PFSK-1 (cell line): ENCODE measurements around the gene CROT.

Experiments
- FOXP2 ChIP-seq: optimal IDR thresholded peaks from 2 replicates; pipeline ENCODE3; 2011; ENCODE audit warnings: borderline replicate concordance, control low read depth, inconsistent platforms; ENCODE audit not compliant: insufficient read depth; ENCODE audit errors: extremely low read length, extremely low read depth
- POLR2AphosphoS5 ChIP-seq: IDR thresholded peaks from 2 replicates; pipeline ENCODE4 v1.6.1; 2012; ENCODE audit warnings: low read depth, mild to moderate bottlenecking, control low read depth, low read length, moderate library complexity
- SIN3A ChIP-seq: IDR thresholded peaks from 2 replicates; pipeline ENCODE4 v1.6.1; 2012; ENCODE audit warnings: mild to moderate bottlenecking, low read length, moderate library complexity, borderline replicate concordance; ENCODE audit not compliant: insufficient read depth
- TAF1 ChIP-seq: IDR thresholded peaks from 2 replicates; pipeline ENCODE4 v1.6.1; 2012; ENCODE audit warnings: low read length, control low read depth, borderline replicate concordance; ENCODE audit not compliant: insufficient read depth
- TF ChIP-seq, protein P1 (sequence below), 2 experiments: IDR thresholded peaks; 2 replicates each; pipeline versions ENCODE4 v1.6.1 to v1.8.0; 2011 to 2012; ENCODE audit warnings: low read depth in 2 of 2, low read length in 2 of 2, control low read depth in 1 of 2, inconsistent platforms in 1 of 2, mild to moderate bottlenecking in 1 of 2, moderate library complexity in 1 of 2; ENCODE audit not compliant: insufficient read depth in 1 of 2

The CROT gene

DNA sequence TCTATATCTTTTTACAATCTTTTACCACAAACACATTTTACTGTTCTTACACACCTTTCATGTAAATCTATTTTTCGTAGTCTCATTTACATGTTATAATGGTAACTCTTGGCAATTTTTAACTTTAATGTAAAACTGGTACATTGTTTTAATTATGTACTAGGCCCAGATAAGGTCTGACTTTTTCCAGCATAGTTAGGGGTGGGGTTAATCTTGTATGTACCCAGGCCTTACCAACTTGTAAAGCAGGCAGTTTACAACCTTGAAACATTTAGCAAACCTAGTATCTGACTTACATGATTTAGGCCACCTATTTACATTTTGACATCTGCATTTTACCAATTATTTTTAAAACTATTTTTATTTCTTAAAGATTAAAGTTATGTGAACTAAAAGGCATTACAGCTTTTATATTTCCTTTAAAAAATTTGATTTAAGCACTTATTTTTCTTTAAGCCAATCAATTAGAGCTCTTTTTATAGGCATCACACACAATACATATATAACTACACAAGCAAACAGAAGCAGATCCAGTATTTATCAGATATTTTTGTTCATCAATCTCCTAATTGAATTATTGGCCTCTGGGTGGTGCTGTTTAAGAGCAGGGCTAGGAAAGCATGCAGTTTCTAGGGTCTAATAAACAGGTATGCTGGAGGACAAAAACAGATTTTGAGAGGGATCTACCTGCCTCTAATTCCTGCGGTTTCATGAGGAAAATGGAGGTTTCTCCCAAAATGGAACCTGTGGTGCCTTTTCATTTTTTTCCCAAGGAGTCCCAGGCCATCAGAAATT is 19.7 kb upstream of the CROT start:
- no peak for TF ChIP-seq SIN3A
- no peak for TF ChIP-seq TAF1
- no peak for TF ChIP-seq POLR2AphosphoS5
- TF ChIP-seq, protein P1, sequence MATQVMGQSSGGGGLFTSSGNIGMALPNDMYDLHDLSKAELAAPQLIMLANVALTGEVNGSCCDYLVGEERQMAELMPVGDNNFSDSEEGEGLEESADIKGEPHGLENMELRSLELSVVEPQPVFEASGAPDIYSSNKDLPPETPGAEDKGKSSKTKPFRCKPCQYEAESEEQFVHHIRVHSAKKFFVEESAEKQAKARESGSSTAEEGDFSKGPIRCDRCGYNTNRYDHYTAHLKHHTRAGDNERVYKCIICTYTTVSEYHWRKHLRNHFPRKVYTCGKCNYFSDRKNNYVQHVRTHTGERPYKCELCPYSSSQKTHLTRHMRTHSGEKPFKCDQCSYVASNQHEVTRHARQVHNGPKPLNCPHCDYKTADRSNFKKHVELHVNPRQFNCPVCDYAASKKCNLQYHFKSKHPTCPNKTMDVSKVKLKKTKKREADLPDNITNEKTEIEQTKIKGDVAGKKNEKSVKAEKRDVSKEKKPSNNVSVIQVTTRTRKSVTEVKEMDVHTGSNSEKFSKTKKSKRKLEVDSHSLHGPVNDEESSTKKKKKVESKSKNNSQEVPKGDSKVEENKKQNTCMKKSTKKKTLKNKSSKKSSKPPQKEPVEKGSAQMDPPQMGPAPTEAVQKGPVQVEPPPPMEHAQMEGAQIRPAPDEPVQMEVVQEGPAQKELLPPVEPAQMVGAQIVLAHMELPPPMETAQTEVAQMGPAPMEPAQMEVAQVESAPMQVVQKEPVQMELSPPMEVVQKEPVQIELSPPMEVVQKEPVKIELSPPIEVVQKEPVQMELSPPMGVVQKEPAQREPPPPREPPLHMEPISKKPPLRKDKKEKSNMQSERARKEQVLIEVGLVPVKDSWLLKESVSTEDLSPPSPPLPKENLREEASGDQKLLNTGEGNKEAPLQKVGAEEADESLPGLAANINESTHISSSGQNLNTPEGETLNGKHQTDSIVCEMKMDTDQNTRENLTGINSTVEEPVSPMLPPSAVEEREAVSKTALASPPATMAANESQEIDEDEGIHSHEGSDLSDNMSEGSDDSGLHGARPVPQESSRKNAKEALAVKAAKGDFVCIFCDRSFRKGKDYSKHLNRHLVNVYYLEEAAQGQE (IDR thresholded peaks at IDR 0.05; ENCODE audit: insufficient read depth in 1 of 2, low read depth in 2 of 2, low read length in 2 of 2) = no peak
- no peak for TF ChIP-seq FOXP2

DNA sequence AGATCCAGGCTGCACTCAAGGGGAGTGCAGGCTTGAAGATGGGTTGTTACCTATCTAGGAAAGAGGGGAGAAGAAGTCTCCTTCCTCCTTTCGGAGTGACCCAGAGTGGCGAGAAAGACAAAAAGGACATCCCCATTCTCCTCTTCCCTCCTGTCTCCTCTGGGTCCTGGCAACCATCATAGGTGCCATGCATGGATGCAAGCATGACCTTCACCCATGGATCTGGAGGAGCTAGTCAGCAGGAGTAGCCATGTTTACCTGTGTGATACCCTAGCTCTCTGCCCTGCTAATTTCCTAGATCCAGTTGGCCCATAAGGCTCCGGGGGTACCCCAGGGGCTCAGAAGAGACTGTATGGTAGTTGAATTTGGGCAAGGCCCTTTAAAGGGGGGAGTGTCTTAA is 17.2 kb upstream of the CROT start:
- TF ChIP-seq, protein P1 (IDR thresholded peaks at IDR 0.05; ENCODE audit: insufficient read depth in 1 of 2, low read depth in 2 of 2, low read length in 2 of 2) = no peak
- TF ChIP-seq SIN3A (no peak), POLR2AphosphoS5 (no peak), FOXP2 (no peak), TAF1 (no peak)

DNA sequence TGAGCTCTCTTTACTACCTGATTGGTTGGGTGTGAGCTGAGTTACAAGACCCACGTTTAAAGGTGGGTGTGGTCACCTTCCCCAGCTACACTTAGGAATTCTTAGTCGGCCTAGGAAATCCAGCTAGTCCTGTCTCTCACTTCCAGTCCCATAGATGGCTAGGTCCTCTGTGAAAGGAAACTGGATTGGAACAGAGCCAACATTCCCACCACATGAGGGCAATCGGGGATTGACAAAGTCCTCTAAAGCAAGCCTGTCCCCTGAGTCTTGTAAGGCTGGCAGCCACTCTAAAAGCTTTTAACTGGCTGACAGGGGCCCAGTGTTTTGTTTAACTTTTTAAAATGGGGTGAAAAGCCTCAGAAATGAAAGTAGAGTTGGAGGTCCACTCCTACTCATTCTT is 15.1 kb upstream of the CROT start:
- TF ChIP-seq TAF1 = no peak
- TF ChIP-seq SIN3A = no peak
- TF ChIP-seq FOXP2 = no peak
- TF ChIP-seq, protein P1 (IDR thresholded peaks at IDR 0.05; ENCODE audit: insufficient read depth in 1 of 2, low read depth in 2 of 2, low read length in 2 of 2) = no peak
- TF ChIP-seq POLR2AphosphoS5 = no peak

DNA sequence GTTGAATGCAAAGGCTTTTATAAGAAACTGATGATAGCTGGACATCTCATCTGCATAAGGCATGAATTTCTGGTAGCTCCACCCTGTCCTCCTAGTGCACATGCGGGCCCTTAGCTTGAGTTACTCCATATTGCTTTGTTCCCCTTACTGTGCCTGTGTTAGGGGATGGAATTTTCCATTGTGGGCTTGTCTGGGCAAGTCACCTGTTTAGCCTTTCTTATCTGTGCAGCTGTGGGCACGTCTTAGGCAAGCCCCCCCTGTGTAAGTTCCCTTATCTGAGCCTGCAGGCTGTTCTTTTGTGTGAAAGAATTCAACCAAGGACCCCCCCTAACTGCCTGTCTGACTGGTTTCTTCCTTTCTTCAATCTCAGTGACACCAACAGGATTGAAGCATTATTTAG is 14.5 kb upstream of the CROT start:
- TF ChIP-seq TAF1 = no peak
- no peak for TF ChIP-seq FOXP2
- TF ChIP-seq, protein P1 (IDR thresholded peaks at IDR 0.05; ENCODE audit: insufficient read depth in 1 of 2, low read depth in 2 of 2, low read length in 2 of 2) = no peak
- TF ChIP-seq POLR2AphosphoS5 = no peak
- no peak for TF ChIP-seq SIN3A
